ENCODE results near the gene GADD45B. TPM values are rescaled to one million over a fixed set of nuclear protein-coding genes. Genes with fewer than 3 reads are reported as not detected.

Gene GADD45B
- total RNA-seq, 1 experiment from 2014 or later, result 16.2 TPM

DNA sequence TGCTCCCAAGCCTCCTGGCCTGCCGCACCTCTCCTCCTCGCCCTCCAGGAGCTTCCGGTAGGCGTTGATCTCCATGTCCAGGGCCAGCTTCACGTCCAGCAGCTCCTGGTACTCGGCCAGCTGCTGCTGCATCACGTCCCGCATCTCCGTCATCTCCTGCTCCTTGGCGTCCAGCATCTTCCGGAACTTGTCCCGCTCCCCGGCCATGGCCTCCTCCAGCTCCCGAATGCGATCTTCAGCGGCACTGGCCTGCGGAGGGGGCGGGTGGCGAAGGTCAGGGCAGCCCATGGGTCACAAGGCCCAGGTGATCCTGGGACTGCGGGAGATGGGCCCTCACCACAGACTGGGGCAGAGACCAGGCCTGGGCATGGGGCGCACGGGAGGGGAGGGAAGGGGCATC is 41.7 kb upstream of the GADD45B start:
- H3K4me1 ChIP-seq (ENCODE audit: insufficient read depth, low read length), result no peaks in the 10 kb centered on the region
- H2BK5ac ChIP-seq (ENCODE audit: insufficient read length, low read length), result no peak overlapping the region
- WGBS (ENCODE audit: extremely low coverage, insufficient read length, low lambda C conversion rate), result no CpG with 5 or more reads among the region's 22 CpGs
- H3K23ac ChIP-seq (ENCODE audit: insufficient read length, low read depth, low read length), result no peak overlapping the region
- DNase-seq, result no peak
- H4K5ac ChIP-seq (ENCODE audit: insufficient read length, low read depth, low read length), result no peak overlapping the region
- H3K9me3 ChIP-seq (ENCODE audit: control insufficient read depth, low read depth, low read length), result no peaks in the 10 kb centered on the region
- H3K4ac ChIP-seq (ENCODE audit: low read depth, low read length), result no peak overlapping the region
- peaks cover 1% of the 10 kb centered on the region; the same call in 1 of the 2 replicates for H3K27me3 Mint-ChIP-seq (ENCODE audit: low read depth)
- TF ChIP-seq, protein P1, sequence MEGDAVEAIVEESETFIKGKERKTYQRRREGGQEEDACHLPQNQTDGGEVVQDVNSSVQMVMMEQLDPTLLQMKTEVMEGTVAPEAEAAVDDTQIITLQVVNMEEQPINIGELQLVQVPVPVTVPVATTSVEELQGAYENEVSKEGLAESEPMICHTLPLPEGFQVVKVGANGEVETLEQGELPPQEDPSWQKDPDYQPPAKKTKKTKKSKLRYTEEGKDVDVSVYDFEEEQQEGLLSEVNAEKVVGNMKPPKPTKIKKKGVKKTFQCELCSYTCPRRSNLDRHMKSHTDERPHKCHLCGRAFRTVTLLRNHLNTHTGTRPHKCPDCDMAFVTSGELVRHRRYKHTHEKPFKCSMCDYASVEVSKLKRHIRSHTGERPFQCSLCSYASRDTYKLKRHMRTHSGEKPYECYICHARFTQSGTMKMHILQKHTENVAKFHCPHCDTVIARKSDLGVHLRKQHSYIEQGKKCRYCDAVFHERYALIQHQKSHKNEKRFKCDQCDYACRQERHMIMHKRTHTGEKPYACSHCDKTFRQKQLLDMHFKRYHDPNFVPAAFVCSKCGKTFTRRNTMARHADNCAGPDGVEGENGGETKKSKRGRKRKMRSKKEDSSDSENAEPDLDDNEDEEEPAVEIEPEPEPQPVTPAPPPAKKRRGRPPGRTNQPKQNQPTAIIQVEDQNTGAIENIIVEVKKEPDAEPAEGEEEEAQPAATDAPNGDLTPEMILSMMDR (conservative IDR thresholded peaks at IDR 0.05), result no peak
- H3K4me1 Mint-ChIP-seq, result peaks cover 2 to 5% of the 10 kb centered on the region in 2 experiments; a peak in 2 of 4 replicates
- no peak overlapping the region for H4K91ac ChIP-seq (ENCODE audit: insufficient read length, low read depth, low read length)
- H3K27ac ChIP-seq (ENCODE audit: insufficient read length, low read depth, low read length), result no peak overlapping the region
- no peak overlapping the region for H2AK5ac ChIP-seq (ENCODE audit: insufficient read length, low read length)
- no peak overlapping the region for H2BK20ac ChIP-seq (ENCODE audit: low read depth, low read length, poor library complexity, severe bottlenecking)
- H3K9me3 Mint-ChIP-seq, result no peaks in the 10 kb centered on the region
- no peak overlapping the region for H3K4me3 Mint-ChIP-seq
- no peak overlapping the region for H3K14ac ChIP-seq (ENCODE audit: insufficient read depth, low read length)
- no peaks in the 10 kb centered on the region for H3K23me2 ChIP-seq (ENCODE audit: insufficient read length, low read depth, low read length, poor library complexity, severe bottlenecking)
- no peak overlapping the region for H3K56ac ChIP-seq (ENCODE audit: insufficient read length, low read depth, low read length)
- H3K79me1 ChIP-seq (ENCODE audit: insufficient read depth, low read depth, low read length, poor library complexity, severe bottlenecking), result no peaks in the 10 kb centered on the region
- H3K18ac ChIP-seq (ENCODE audit: insufficient read length, low read depth, low read length), result no peak overlapping the region
- H2AFZ ChIP-seq (ENCODE audit: low read length), result no peak overlapping the region
- no peak overlapping the region for H2BK120ac ChIP-seq (ENCODE audit: low read depth, low read length, poor library complexity, severe bottlenecking)
- no peaks in the 10 kb centered on the region for H3K79me2 ChIP-seq (ENCODE audit: insufficient read depth, low read length)
- H3K27ac Mint-ChIP-seq, result no peak overlapping the region
- no peak overlapping the region for H3K4me2 ChIP-seq (ENCODE audit: insufficient read depth, insufficient read length, low read length)
- no peak overlapping the region for H4K8ac ChIP-seq (replicated peaks; ENCODE audit: insufficient read length, low read depth, low read length)
- no peak overlapping the region for H3T11ph ChIP-seq (ENCODE audit: low read length)
- no peaks in the 10 kb centered on the region for H3K27me3 ChIP-seq (ENCODE audit: insufficient read depth, low read length)
- H2BK15ac ChIP-seq (ENCODE audit: low read depth, low read length), result no peak overlapping the region
- H3K9ac ChIP-seq (ENCODE audit: extremely low read depth, insufficient read length, low read length), result no peak overlapping the region
- H4K20me1 ChIP-seq (ENCODE audit: control insufficient read depth, insufficient read depth, insufficient read length), result no peaks in the 10 kb centered on the region
- peaks cover 19 to 58% (median 55%) of the 10 kb centered on the region in 3 experiments; a peak in 6 of 7 replicates for H3K36me3 Mint-ChIP-seq (ENCODE audit: insufficient read depth in 1 of 3, low read depth in 3 of 3)
- no peak overlapping the region for H2BK12ac ChIP-seq (ENCODE audit: insufficient read length, low read depth, low read length)

All from H9 (cell line).